ENCODE measurements around the gene POLR3H.

POLR3H gene

DNA sequence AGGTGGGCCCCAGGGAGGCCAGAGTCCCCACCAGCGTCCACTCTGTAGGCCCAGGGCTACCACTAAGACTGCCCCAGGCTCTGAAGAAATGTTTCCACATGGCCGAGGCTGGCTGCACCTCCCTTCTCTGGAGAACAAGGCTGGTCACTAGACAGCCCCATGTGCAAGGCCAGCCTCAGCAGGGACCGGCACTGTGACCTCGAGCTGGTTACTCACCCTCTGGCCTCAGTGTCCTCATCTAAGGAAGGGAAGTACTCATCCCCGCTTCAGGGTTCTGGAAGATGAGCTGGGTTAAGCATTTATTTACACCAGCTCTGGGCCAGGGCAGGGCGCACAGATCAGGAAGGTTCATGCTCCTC is 35.7 kb upstream of the POLR3H start:
- no peak for DNase-seq (ENCODE audit: low read depth)
- no peak overlapping the region for H3K4me3 ChIP-seq (ENCODE audit: low read depth, low read length)
- TF ChIP-seq, protein P1, sequence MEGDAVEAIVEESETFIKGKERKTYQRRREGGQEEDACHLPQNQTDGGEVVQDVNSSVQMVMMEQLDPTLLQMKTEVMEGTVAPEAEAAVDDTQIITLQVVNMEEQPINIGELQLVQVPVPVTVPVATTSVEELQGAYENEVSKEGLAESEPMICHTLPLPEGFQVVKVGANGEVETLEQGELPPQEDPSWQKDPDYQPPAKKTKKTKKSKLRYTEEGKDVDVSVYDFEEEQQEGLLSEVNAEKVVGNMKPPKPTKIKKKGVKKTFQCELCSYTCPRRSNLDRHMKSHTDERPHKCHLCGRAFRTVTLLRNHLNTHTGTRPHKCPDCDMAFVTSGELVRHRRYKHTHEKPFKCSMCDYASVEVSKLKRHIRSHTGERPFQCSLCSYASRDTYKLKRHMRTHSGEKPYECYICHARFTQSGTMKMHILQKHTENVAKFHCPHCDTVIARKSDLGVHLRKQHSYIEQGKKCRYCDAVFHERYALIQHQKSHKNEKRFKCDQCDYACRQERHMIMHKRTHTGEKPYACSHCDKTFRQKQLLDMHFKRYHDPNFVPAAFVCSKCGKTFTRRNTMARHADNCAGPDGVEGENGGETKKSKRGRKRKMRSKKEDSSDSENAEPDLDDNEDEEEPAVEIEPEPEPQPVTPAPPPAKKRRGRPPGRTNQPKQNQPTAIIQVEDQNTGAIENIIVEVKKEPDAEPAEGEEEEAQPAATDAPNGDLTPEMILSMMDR (IDR thresholded peaks at IDR 0.05; ENCODE audit: insufficient read depth, low read depth, low read length, missing control alignments): no peak

DNA sequence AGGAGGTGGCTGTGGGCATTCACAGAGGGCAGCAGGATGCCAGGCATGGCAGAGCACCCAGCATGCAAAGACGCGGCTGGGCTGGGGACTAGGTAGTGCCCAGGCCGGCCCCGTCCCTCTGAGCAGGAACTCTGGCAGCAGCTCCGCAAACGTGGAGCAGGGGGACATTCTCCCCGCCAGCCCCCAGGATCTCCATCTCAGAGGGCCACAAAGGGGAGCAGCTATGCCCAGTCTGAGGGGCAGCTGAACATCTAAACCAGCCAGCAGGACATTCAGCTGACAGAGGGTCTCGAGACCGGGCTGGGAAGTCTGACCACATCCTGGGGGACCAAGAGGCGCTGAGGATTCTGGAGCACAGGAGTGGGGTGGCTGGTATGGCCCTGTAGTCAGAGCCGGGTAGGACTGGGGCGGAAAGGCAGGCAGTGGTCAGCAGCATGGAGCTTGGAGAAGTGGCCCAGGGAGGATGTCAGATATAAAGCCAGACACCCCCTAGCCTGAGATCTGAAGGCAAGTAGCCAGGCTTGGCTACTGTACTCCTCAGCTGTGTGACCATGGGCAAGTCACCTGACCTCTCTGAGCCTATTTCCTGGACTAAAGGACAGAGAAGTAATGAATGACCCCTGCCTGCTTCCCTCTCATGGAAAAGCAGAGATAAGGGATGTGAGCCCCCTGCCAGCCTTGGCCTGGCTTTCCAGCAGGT is 35.2 kb upstream of the POLR3H start:
- H3K4me3 ChIP-seq (ENCODE audit: low read depth, low read length): no peak overlapping the region
- TF ChIP-seq, protein P1 (IDR thresholded peaks at IDR 0.05; ENCODE audit: insufficient read depth, low read depth, low read length, missing control alignments): no peak
- DNase-seq (ENCODE audit: low read depth): no peak

DNA sequence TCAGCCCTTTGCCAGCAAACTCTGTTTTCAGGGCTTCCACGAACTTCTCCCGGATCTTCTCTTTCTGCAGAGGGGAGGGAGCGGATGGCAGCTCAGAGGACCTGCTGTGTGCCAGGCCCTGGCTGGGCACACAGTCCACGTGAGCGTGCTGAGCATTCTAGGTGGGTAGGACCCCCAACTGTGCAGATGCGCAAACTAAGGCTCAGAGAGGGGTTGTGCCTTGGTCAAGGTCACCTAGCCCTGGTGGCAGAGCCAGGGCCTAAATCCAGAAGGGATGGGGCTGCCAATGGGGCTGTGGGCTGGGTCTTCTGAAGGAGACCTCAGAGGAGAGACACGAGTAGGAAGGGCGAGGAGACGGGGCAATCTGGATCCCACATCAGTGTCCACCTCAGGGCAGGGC is 34.5 kb upstream of the POLR3H start:
- no peak for DNase-seq (ENCODE audit: low read depth)
- TF ChIP-seq, protein P1 (IDR thresholded peaks at IDR 0.05; ENCODE audit: insufficient read depth, low read depth, low read length, missing control alignments): no peak
- H3K4me3 ChIP-seq (ENCODE audit: low read depth, low read length): no peak overlapping the region

DNA sequence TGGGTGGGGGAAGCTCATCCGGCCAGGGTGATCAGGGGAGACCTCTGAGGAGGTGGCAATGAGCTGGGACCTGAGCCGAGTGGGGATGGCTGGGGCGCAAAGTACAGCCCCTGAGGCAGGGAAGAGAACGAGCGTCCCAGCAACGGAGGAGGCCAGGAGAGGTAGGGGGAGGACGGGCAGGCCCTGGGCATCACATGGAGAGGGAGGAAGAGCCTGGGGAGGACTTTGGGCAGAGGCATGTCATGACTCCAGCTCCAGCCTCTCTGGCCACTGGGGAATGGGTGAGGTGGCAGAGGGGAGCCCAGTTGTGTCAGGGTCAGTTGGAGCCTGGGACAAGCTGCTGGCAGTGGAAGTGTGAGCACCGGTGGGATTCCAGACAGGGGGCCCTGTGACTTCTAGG is 33.8 kb upstream of the POLR3H start:
- DNase-seq (ENCODE audit: low read depth): no peak
- H3K4me3 ChIP-seq (ENCODE audit: low read depth, low read length): no peak overlapping the region
- TF ChIP-seq, protein P1 (IDR thresholded peaks at IDR 0.05; ENCODE audit: insufficient read depth, low read depth, low read length, missing control alignments): no peak

DNA sequence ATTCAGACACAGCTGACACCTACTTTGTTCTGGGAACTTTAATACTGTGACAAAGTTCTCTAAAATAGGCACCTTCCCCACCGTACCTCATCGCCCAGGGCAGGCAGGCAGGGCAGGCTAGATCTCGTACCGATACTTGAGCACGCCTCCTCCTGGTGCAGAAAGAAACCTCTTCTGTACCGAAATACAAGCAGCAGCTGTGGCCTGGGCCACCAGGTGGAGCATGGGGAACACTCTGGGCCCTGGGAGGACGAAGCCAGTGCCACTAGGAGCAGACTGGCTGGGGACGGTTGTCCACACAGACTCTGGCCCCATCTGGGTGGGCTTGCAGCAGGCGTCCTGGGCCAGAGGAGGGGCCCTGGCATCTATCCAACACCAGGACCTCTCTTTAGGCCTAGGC is 32.6 kb upstream of the POLR3H start:
- H3K4me3 ChIP-seq (ENCODE audit: low read depth, low read length): no peak overlapping the region
- TF ChIP-seq, protein P1 (IDR thresholded peaks at IDR 0.05; ENCODE audit: insufficient read depth, low read depth, low read length, missing control alignments): peak; percentile 58
- DNase-seq (ENCODE audit: low read depth): peak; percentile 64

DNA sequence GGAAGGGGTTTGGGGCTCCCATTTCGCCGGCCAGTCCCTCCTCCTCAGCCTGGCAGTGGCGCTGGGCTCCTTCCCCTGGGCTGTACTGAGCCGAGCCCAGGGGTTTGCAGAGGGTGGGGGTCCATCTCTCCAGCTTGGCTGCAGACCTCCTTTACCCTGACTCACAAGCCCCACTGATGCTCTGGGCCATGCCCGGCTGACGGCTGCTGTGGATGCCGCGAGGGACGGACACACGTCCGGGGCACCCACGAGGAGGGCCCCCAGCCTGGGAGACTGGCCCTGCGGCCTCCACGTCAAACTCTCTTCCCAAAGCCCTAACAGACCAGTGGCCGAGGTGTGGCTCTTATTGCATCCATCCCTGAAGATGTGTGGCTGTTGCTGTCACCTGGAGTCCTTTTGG is 31.3 kb upstream of the POLR3H start:
- H3K4me3 ChIP-seq (ENCODE audit: low read depth, low read length): no peak overlapping the region
- no peak for DNase-seq (ENCODE audit: low read depth)
- TF ChIP-seq, protein P1 (IDR thresholded peaks at IDR 0.05; ENCODE audit: insufficient read depth, low read depth, low read length, missing control alignments): no peak

DNA sequence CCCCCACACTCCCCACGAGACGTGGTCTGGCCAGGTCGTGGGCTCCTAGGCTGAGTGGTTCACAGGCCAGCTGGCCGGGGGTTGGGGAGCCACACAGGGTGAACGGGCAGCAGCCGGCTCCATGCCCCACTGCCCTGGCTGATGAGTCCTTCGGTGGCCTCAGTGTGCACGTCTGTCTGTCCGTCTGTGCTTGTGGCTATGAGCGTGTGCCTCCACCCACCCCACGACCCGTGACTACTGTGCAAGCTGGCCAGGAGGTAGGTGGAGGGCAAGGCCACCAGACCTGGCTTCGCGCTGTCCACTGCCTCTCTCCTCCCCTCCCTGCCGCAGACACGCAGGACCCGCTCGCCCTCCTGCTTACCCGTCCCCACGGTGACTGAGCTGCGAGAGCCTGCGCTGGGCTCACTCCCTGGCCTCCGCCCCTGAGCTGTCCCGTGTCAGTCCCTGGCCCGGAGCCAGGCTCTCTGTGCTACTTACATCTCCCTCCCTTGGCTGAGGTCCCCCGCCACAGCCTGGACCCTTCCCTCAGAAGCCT is 30.6 kb upstream of the POLR3H start:
- no peak overlapping the region for H3K4me3 ChIP-seq (ENCODE audit: low read depth, low read length)
- DNase-seq (ENCODE audit: low read depth): no peak
- TF ChIP-seq, protein P1 (IDR thresholded peaks at IDR 0.05; ENCODE audit: insufficient read depth, low read depth, low read length, missing control alignments): no peak

All from GM12865 (cell line).